ENCODE results near the gene EXOSC1.

EXOSC1 gene

GRCh38 chr10:97454330-97455036, 8.7 kb upstream of the EXOSC1 start:
- no peak for TF ChIP-seq CTCF (IDR thresholded peaks at IDR 0.05)

GRCh38 chr10:97452352-97452751, 6.5 kb upstream of the EXOSC1 start:
- no peak for TF ChIP-seq CTCF (IDR thresholded peaks at IDR 0.05)

DNA sequence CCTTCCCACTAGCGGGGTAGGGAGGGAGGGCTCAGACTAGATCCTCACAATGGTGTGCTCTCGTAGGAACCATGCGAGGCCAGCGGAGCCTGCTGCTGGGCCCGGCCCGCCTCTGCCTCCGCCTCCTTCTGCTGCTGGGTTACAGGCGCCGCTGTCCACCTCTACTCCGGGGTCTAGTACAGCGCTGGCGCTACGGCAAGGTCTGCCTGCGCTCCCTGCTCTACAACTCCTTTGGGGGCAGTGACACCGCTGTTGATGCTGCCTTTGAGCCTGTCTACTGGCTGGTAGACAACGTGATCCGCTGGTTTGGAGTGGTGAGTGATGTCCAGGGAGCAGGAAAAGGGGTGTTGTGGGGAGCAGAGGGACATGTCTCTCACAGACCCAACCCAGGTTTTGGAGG, 5.8 kb upstream of the EXOSC1 start:
- no peak for TF ChIP-seq CTCF (IDR thresholded peaks at IDR 0.05)

DNA sequence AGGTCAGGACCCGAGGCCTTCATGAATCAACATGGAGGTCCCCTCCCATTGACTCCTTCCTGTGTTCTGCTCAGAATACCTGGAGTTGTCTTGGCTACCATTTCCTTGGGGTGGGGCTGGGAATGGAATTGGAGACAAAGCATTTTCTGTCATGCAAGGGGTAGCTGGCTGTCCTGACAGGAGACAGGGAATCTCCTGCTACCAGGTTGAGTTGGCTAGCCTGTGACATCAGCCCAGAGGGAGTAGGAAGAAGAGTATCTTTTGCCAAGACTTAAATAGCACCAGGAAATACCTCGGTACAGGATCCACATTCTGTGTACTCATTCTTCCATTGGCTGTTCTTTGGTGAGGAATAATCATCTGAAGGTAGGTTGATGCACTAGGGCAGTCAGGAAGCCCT, 5.0 kb upstream of the EXOSC1 start:
- no peak for TF ChIP-seq CTCF (IDR thresholded peaks at IDR 0.05)

- no peak for TF ChIP-seq CTCF (IDR thresholded peaks at IDR 0.05)
Observed at GRCh38 chr10:97445357-97445721, 467 bp downstream of the EXOSC1 start.

GRCh38 chr10:97444212-97444611, 1.6 kb downstream of the EXOSC1 start:
- TF ChIP-seq CTCF (IDR thresholded peaks at IDR 0.05), result no peak

GRCh38 chr10:97442277-97442676, 3.5 kb downstream of the EXOSC1 start:
- TF ChIP-seq CTCF (IDR thresholded peaks at IDR 0.05), result no peak

- no peak for TF ChIP-seq CTCF (IDR thresholded peaks at IDR 0.05)
Observed at GRCh38 chr10:97435211-97435610, 10.6 kb downstream of the EXOSC1 start.
